Cerebellar nuclear complex (tissue), 1 donor: Measurements from ENCODE around the gene PTPRT.

ENCODE experiments used
- DNase-seq, 2 experiments: peaks; one replicate each; lab custom pipeline; 2025; lab: John Stamatoyannopoulos, UW

The PTPRT gene

GRCh38 chr20:42611889-42612837 lies 577.5 kb downstream of the PTPRT start:
- DNase-seq = no peak

GRCh38 chr20:42611423-42611822 lies 578.3 kb downstream of the PTPRT start:
- no peak for DNase-seq

- DNase-seq = no peak
These were observed 579.6 kb downstream of the PTPRT start for GRCh38 chr20:42610070-42610469.

- no peak for DNase-seq
These were observed 580.1 kb downstream of the PTPRT start for GRCh38 chr20:42609618-42610017.

DNA sequence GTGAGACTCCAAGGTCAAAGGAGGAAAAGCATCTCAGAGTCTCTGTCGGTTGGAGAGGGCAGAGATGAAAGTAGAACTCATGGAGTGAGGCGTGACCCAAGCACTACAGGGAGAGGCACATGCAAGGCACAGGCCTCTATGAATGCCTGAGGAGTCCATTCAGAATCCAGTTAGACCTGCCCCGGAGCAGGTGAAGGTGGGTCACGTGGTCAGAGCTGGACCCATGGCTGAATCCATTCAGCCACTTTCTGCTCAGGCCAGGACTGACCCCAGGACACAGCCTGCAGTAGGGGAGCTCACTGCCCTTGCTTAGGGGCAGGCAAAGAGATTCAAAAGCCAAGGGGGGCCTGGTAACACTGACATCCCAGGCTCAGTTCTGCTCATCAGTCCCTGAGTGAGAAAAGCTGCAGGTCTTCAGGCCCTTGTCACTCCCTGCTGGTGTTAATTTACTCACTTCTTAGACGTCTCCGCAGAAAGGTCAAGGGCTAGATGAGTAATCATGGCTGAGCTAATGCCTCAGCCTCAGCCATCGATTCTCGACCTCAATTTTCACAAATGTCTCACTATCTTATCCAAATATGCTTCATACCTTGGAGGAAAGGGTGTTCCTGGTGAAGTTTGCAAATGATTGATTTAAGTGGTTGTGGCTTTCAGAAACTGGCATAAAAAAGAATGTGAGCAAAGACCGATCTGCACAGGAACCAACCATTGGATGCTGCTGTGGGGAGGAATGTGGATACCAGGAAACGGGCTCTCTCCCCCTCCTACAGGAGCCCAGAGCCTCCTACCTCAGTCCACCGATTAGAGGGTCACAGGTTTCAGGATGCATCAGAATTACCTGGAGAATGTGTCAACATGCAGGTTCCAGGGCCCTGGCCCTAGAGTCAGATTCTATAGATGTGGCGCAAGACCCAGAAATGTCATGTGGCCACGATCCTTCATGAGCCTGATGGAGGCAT lies 584.4 kb downstream of the PTPRT start:
- no peak for DNase-seq

GRCh38 chr20:42603655-42604054 lies 586.1 kb downstream of the PTPRT start:
- no peak for DNase-seq

- DNase-seq = no peak
These were observed 591.1 kb downstream of the PTPRT start for GRCh38 chr20:42598581-42598980.

GRCh38 chr20:42595625-42596024 lies 594.1 kb downstream of the PTPRT start:
- no peak for DNase-seq

- no peak for DNase-seq
These were observed 595.0 kb downstream of the PTPRT start for GRCh38 chr20:42594659-42595058.

GRCh38 chr20:42594011-42594410 lies 595.7 kb downstream of the PTPRT start:
- no peak for DNase-seq

GRCh38 chr20:42589976-42590639 lies 599.6 kb downstream of the PTPRT start:
- no peak for DNase-seq

GRCh38 chr20:42588847-42589246 lies 600.9 kb downstream of the PTPRT start:
- no peak for DNase-seq

- DNase-seq = no peak
These were observed 602.3 kb downstream of the PTPRT start for GRCh38 chr20:42587427-42587826.

GRCh38 chr20:42581311-42581710 lies 608.4 kb downstream of the PTPRT start:
- DNase-seq = no peak

- DNase-seq = no peak
These were observed 613.5 kb downstream of the PTPRT start for GRCh38 chr20:42576167-42576566.

DNA sequence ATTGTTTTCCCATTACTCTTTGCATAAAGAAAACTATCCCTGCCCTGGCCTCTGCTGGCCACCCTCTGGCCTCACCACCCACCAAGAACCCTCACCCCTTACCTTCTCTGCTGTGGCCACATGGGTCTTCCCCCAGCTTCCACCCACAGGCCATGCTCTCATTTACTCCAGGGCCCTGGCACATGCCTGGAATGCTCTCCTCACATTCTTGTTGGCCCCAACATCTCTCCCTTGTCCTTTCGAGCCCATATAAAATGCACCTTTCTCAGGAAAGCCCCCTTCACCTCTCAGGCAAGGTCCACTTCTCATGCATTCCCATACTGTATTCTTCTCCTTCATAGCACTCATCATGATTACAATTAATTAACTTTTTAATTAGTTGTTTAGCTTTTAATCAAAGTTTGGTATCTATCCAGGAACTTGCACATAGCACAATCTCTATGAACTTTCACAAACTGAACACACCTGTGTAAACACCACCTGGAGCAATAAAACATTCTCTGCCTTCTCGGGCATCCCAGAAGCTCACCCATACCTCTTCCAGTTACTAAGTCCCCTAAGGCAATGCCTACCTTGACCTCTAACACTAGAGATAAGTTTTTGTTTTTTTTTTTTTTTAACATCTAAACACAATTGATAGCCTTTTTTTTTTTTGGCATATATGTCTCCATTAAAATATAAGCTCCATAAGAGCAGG lies 617.2 kb downstream of the PTPRT start:
- no peak for DNase-seq

DNA sequence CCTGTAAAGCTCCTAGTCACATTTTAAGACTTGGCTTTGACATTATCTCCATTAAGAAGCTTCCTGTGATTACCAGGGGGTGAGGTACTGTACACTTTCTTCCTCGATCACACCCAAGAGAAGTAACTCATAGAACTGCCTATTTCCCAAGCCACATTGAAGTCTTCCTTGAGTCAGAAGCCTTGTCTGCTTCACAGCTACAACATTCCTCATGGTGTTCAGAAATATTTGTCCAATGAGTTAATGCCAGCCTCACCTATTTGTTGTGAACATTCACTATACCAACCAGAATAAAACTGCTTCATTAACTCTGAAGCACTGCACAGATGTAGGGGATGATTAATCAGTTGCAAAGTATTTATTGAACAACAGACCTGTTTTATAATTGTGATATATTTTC lies 622.3 kb downstream of the PTPRT start:
- DNase-seq = no peak

DNA sequence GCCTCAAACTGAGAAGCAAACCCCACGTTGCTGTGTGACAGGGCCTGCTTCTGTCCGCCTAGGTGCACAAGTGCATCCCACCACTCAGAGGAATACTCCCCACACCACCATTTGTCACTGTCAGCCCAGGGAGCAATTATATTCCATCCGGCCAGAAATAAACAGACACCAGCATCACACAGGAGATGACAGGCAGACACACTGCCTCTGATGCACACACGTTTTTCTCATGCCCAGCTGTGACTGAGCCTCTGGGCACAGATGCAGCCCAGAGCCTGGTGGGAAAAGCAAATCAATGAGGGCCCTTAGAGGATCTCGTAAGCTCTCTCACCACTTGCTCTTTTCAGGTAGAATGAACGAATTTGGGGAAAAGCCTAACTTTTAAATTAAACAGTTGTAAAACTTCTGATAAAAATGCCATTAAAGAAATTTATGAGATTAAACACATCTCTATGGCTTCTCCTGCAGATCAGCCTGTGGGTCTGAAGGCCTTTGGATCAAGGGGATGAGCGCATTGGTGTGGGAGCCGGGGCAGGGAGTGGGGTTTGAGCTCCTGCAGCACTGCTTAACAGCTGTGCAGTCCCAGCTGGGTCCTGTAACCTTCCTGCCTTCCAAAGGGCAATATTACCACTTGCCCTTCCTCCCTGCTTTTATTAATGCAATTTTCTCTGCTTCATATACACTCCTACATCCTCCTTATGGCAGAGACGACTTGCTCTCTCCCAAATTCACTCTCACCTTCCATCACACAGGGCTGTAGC lies 624.3 kb downstream of the PTPRT start:
- DNase-seq = no peak

- DNase-seq = no peak
These were observed 630.0 kb downstream of the PTPRT start for GRCh38 chr20:42559665-42560064.

GRCh38 chr20:42556575-42556974 lies 633.1 kb downstream of the PTPRT start:
- DNase-seq = no peak

DNA sequence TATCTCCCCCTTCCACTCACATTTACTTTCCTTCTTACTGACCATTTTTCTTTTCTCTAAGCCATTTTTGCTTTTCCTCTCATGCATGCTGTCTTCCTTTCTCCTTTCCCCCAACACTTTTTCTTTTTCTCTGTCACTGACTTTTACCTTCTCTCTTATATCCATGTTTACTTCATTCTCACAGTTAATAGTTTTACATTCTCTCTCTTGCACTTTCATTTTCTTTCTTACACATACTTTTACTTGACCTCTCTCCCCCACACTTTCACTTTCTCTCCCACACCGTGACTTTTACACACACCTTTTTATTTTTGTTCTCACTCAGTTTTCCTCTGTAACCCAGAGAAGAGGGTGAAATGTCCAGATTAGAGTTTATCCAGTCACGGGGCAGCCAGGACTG lies 636.3 kb downstream of the PTPRT start:
- no peak for DNase-seq
